ENCODE data around the gene PDXP. TPM values are rescaled to one million over a fixed set of nuclear protein-coding genes. Genes with fewer than 3 reads are reported as not detected.

The PDXP gene
- total and polyA plus RNA-seq, 2 of the 13 experiments (the other 11 are each of a cell fraction or from before 2014, with no cell fraction given) = 58.2 to 70.6 TPM

GRCh38 chr22:37681556-37682049 is 23.1 kb downstream of the PDXP start:
- BruUV-seq (replicated peaks) = no TSS peak
- WGBS (ENCODE audit: low lambda C conversion rate) = 13% methylated on average over 4 of the region's 6 CpGs
- H3K27ac ChIP-seq (ENCODE audit: extremely low read length, insufficient read depth, low read length) = no peak overlapping the region
- H3K36me3 ChIP-seq (replicated peaks in 1 of 2; ENCODE audit: control insufficient read depth in 1 of 2, insufficient read depth in 2 of 2, low read length in 2 of 2) = peaks cover 0 to 2% of the 10 kb centered on the region in 2 experiments; a peak in 1 of 5 replicates
- no peaks in the 10 kb centered on the region for H3K9me3 ChIP-seq (ENCODE audit: low read length)
- FAIRE-seq (peak; percentile 70), ATAC-seq (peak; percentile 62), DNase-seq (ENCODE audit: low spot score) (peak; percentile 64)
- CTCF ChIA-PET (ENCODE audit: low intra/inter-chr PET ratio, low total read pairs) = interaction anchor here (0.7 to 3.0 kb wide), 5 partner anchors 20 to 143 kb away, joined by 3 to 21 read pairs (median 7); no protein-coding TSS in a partner anchor
- H3K9ac ChIP-seq (ENCODE audit: insufficient read depth, low read depth, low read length) = no peak overlapping the region
- peaks cover 59% of the 10 kb centered on the region for H3K4me1 ChIP-seq (ENCODE audit: insufficient read depth, low read length)
- H3K4me2 ChIP-seq (ENCODE audit: low read depth, low read length) = peak overlapping the region; percentile 21; the same call in 1 of the 2 replicates
- in situ Hi-C loops (cut with HindIII; ENCODE audit: extremely low pct_ligation_motif_present, low pct_unique_long_range_greater_than_20kb) (no loop called here), intact Hi-C loops (cut with micrococcal nuclease; ENCODE audit: unreplicated experiment) (loop anchor here (1.0 to 5.0 kb wide), 5 partner anchors 20 to 144 kb away; no protein-coding TSS in a partner anchor)
- POLR2A ChIA-PET = interaction anchor here (0.5 to 2.2 kb wide), 7 partner anchors 17 to 96 kb away, joined by 3 to 14 read pairs (median 3); partner anchors contain the start of genes GGA1 and PDXP
- H4K20me1 ChIP-seq (ENCODE audit: insufficient read depth, low read length) = no peaks in the 10 kb centered on the region
- no peaks in the 10 kb centered on the region for H3K27me3 ChIP-seq (ENCODE audit: control insufficient read depth in 1 of 2, insufficient read depth in 2 of 2, low read length in 2 of 2)
- H3K4me3 ChIP-seq (replicated peaks in 1 of 3; ENCODE audit: insufficient read depth in 1 of 3, low read depth in 2 of 3, low read length in 3 of 3) = no peak overlapping the region
- peaks cover under 1% of the 10 kb centered on the region for H3K79me2 ChIP-seq (ENCODE audit: insufficient read depth, low read length)
- no peak overlapping the region for H2AFZ ChIP-seq (ENCODE audit: low read length)
- peak; percentile 97 for TF ChIP-seq ZNF768 (CRISPR knock-in tag; IDR thresholded peaks at IDR 0.05)
- TF ChIP-seq ZNF235 (CRISPR knock-in tag; IDR thresholded peaks at IDR 0.05; ENCODE audit: borderline replicate concordance) = no peak
- no peak for TF ChIP-seq ZFP90 (CRISPR knock-in tag; IDR thresholded peaks at IDR 0.05; ENCODE audit: borderline replicate concordance)
- TF ChIP-seq ARNT2 (CRISPR knock-in tag; IDR thresholded peaks at IDR 0.05; ENCODE audit: low read depth) = no peak
- TF ChIP-seq ZNF543 (CRISPR knock-in tag; IDR thresholded peaks at IDR 0.05) = no peak
- TF ChIP-seq, protein P1, sequence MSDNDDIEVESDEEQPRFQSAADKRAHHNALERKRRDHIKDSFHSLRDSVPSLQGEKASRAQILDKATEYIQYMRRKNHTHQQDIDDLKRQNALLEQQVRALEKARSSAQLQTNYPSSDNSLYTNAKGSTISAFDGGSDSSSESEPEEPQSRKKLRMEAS (IDR thresholded peaks at IDR 0.05) = 0 out of 2 replicates have a peak, but pooled peaks have one; percentile 17
- no peak for TF ChIP-seq ZNF510 (CRISPR knock-in tag; IDR thresholded peaks at IDR 0.05; ENCODE audit: low read depth)
- no peak for TF ChIP-seq ZNF503 (CRISPR knock-in tag; IDR thresholded peaks at IDR 0.05)
- TF ChIP-seq ARID4A (CRISPR knock-in tag; IDR thresholded peaks at IDR 0.05; ENCODE audit: borderline replicate concordance) = peak; percentile 46; the same call in 1 of the 2 replicates
- TF ChIP-seq SOX6 (IDR thresholded peaks at IDR 0.05) = no peak
- TF ChIP-seq SOX6 (CRISPR knock-in tag; IDR thresholded peaks at IDR 0.05) = peak; percentile 48
- no peak for TF ChIP-seq ZNF30 (CRISPR knock-in tag; IDR thresholded peaks at IDR 0.05)
- TF ChIP-seq RXRA (CRISPR knock-in tag; IDR thresholded peaks at IDR 0.05) = peak; percentile 96
- TF ChIP-seq REPIN1 (CRISPR knock-in tag; IDR thresholded peaks at IDR 0.05; ENCODE audit: borderline replicate concordance, low read depth) = no peak
- TF ChIP-seq, protein P2, sequence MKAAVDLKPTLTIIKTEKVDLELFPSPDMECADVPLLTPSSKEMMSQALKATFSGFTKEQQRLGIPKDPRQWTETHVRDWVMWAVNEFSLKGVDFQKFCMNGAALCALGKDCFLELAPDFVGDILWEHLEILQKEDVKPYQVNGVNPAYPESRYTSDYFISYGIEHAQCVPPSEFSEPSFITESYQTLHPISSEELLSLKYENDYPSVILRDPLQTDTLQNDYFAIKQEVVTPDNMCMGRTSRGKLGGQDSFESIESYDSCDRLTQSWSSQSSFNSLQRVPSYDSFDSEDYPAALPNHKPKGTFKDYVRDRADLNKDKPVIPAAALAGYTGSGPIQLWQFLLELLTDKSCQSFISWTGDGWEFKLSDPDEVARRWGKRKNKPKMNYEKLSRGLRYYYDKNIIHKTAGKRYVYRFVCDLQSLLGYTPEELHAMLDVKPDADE (CRISPR knock-in tag; IDR thresholded peaks at IDR 0.05) = no peak

Measured in HepG2 (cell line).